GM23248 (cell line): ENCODE measurements around the gene NOL6.

ENCODE experiments used
- EZH2 ChIP-seq: fragments of 200-600 bp; sonication (generic); IDR thresholded peaks from 2 replicates; pipeline ENCODE4 v1.6.1; 2018; ENCODE audit warnings: antibody characterized with exemption, mild to moderate bottlenecking; ENCODE audit not compliant: insufficient read depth, poor library complexity, severe bottlenecking
- EZH2phosphoT487 ChIP-seq: fragments of 200-600 bp; sonication (generic); IDR thresholded peaks from 2 replicates; pipeline ENCODE4 v1.6.1; 2018; ENCODE audit warnings: antibody characterized with exemption, moderate library complexity, mild to moderate bottlenecking, low read depth; ENCODE audit not compliant: insufficient read depth

GRCh38 chr9:33439731-33440130 is 34.0 kb downstream of the NOL6 start:
- TF ChIP-seq EZH2 (no peak), EZH2phosphoT487 (no peak)
